CD1c-positive myeloid dendritic cell (primary cell): ENCODE data around the gene SNX9.
"Not testable (repeated sequence)": the region's sequence is repeated elsewhere in the genome, so short reads cannot be mapped to it uniquely, and the experiment has no call there.

Source experiments
- DNase-seq: peaks from one replicate; pipeline ENCODE4 v3.0.0-alpha.2; 2016; ENCODE audit errors: extremely low spot score

SNX9 gene

DNA sequence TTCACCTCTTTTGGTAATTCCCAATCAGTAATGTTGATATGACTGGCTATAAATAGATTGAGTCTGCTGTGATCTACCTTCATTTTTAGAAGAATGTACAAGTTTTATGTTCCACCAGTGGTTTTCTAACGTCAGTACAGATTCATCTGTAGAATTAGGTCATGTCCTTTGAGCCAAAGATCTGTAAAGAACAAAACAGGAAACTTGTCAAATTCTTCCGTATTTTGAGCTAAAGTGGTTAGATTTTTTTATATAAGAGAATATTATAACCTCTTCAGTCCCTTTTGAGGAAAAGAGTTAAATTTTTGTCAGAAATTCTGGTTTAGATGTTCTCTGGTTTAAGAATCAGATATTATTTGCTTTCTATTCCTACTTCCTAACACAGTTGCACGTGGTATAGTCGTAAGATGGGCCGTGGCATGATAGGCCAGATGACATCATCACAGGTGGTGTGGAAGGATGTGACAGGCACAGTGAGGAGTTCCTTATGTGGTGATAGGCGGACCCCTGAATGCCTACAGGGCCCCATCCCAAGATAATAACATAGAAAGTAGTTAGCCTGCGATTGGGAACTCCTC is 62.3 kb downstream of the SNX9 start:
- peak; percentile 49 for DNase-seq

DNA sequence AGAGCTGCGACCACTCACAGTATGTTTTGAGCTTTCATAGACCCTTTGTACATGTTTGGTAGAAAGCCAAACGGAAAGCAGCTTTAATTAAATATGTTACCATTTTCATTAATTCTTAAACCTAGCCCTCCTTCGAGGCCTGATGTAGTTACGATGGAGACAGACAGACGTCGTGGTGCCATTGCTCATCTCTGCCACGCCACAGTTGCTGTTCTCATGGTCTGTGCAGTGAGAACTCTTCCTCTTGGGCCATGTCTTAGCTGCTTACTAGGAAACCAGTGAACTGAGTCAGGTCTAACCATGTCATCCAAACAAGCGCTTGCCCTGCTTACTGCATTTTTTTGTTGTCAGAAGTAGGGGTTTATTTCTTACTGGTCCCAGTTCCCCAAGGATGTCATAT is 62.8 kb downstream of the SNX9 start:
- DNase-seq: no peak

DNA sequence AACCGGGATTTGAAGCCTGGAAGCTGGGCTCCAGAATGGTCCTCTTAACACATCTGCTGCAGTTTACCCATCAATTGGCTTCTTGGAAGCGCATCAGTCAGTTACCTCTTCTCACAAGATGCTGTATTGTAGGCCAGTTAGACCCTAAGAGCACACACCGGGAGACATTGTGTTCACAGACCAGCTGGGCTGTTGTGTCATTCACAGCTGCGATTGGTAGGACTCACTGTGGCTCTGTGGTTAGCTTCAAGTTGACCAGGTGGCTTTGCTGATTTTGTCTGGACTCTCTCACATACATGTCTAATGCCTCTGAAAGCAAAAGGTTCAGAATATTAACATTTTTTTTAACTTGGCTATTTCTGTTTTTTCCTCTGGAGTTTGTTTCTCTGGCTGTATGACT is 64.8 kb downstream of the SNX9 start:
- DNase-seq: no peak

DNA sequence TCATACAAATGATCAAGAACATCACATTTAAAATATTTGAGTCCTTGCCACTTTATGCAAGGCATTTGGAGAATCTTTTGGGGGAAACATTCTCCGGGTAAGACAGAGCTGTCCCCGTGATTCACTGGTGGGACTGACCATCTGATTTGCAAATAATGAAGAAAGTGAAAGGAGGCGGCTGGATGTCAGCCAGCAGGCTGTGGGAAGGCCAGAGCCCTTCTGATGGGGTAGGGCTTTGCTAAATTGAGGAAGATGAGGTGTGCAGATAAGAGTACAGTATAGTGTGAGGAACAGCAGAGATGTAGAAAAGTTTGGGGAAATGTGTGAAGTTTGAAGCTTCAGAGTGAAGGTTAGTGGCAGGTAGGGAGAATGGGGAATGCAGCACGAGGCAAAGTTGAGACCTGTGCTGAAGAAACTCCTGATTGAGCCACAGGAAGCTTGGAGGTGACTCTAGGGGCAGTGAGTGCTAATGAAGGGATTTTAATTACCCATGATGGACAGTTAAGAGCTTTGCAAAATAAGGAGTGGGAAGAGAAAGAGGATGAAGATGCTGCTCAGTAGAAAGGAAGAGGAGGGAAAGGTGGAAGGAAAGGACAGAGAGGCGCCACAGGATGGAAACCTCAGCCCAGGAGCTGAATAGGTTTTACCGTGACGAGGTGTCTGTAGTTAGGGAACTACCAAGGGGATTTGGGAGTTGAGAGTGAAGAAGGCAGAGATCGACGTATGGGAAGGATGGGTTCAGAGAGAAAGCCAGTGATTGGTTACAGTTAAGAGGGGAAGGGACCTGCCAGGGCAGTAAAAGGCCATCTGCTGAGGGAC is 68.7 kb downstream of the SNX9 start:
- DNase-seq: peak; percentile 18

DNA sequence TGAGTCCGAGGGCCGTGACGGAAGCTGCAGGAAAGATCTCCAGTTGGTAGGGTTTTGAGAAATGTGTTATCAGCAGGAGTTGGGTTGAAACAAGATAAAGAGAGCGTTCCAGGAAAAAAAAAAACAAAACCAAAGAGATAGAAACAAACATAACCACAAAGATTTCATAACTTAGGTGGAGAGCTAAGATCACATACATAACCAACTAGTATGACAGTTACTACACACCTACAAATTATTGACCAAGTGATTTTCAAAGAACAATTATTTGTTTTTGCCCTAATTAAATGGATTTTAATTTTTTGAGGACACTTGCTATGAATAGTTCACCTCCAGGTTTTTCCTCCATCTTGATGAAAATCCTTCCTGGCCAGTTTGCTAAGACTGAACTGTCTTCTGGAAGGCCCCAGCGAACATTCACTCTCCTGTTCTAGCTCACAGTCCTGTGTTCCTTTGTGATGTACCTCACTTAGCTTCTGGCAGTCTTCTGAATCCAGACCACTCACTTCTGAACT is 69.4 kb downstream of the SNX9 start:
- DNase-seq: no peak

DNA sequence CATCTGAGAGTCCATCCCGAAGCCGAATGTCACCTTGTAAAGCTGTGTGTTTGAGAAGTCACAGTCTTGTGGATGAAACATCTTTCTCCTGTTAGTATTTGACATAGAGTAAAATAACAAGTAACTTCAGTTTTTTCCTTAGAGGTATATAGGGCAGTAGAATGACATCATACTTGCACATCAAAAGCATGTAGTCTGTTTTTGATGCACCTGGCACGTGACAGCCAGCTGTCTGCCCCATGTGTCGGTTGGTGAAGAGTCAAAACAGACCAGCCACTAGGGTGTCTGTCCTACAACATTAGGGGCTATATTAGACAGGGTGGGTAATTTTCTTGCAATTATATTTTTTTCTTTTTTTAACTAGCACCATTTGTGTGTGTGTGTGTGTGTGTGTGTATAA is 70.2 kb downstream of the SNX9 start:
- no peak for DNase-seq

DNA sequence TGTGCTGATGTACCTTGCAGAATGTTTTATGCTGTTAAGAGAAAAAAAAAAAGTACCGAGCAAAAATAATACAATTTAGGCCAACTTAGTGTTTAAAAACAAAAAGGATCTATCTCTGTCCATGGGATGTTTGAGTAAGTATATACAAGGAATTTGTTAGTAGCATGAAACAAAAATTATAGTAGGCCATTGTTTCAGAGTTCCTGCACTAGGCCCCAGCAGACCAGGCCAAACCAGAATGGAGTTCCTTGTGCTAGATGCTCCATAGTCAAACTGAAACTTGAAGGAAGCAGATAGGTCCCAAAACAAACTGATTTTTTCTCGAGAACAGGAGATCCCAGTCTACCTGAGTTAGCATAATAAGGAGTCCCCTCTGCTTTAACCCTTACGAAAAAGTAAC is 72.5 kb downstream of the SNX9 start:
- no peak for DNase-seq

DNA sequence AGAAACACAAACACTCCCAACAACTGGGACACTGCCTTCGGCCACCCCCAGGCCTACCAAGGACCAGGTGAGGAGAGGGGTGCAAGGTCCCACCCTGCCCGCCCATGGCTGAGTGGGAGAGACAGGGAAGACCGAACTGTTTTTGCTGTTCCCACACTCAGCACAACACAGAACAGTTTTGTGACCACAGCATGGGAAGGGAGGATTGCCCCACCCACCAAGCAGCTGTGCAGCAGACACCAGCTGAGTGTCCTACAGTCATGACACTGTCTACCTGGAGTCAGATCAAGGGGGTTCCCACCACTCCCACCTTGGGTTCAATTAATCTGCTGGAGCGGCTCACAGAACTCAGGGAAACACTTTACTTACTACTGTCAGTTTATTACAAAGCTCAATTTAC is 73.9 kb downstream of the SNX9 start:
- DNase-seq: no peak

DNA sequence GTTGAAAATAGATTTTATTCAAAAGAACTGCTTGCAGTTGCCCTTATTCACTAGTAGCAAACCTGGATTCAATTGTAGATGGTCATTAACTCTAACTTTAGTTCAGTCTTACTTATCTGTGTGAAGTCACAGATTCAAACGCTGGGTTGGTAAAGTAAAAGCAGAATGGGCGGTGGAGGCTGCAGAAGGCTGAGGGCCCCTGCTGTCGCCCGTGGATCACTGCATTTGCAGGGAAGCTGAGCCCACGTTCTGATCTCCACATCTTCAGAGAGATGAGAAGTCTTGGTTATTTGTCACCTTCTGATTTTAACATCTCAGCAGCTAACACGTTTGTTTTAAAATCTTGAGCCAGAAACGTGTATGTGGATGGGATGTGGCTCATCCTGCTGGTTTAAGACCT is 75.1 kb downstream of the SNX9 start:
- no peak for DNase-seq

DNA sequence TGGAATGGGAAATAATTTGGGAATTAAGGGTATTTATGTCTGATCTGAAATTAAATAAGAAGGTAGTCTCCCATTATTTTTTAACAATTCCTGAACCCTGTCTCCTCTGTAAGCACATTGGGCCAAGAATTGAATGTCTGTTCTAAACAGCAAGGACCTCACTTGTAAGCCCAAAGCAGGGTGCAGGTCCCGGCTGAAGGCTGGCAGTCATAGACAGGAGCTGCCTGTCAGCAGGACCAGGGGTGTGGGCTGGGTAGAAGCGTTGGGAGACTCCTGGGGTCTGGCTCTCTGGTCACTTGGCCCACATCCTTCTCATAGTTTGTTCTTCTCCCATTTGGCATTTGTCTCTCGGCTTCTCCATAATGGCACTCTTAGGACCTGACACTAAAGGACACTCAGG is 75.6 kb downstream of the SNX9 start:
- no peak for DNase-seq

DNA sequence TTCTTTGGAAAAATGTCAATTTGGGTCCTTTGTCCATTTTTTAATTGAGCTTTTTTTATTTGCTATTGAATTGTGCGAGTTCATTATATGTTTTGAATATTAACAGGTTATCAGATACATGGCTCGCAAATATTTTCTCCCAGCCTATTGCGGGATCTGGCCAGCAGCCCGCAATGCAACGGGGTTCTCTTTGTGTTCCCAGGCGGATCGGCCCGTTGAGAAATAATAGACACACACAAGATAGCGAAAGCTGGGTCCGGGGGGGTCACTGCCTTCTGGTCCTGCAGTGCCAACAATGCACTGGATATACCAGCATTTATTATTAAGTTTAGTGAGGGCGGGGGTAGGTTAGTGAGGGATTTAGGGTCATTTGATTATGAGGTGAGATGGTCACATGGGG is 77.2 kb downstream of the SNX9 start:
- not testable (repeated sequence) for DNase-seq

DNA sequence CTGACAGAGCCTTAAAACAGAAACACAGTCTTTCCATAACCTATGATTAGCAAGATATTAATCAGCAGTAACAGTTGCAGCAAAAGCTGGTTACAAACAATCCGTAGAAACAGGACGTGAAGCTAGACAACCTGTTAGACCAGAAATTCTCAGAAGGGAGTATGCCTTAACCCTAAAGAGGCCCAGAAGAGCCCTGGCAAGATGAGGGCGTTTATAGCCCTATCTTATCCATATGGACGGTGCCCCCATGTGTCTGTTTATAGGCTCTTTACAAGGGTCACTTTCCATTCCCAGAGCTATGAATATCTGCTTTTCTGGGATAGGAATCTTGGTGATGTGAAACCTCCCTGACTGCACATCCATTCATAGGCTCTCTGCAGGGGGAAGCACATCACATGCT is 77.7 kb downstream of the SNX9 start:
- DNase-seq: not testable (repeated sequence)

DNA sequence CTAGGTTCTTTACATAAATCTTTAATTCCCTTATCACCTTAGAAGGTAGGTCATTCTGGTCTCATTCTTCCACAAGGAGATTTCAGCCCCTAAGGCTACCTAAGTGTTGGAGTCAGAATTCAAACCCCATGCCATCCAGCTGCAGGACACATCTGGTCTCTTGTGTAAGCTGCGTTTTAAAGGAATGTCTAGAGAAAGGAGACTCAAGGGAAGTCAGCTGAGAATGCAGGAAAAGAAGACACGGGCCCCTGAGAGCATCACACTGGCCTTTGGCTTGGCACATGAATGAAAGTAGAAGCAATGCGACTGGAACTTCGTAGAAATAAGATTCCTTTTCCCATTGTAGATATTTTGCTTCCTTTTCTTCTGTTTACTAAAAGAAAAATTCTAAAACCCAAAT is 82.0 kb downstream of the SNX9 start:
- DNase-seq: no peak

DNA sequence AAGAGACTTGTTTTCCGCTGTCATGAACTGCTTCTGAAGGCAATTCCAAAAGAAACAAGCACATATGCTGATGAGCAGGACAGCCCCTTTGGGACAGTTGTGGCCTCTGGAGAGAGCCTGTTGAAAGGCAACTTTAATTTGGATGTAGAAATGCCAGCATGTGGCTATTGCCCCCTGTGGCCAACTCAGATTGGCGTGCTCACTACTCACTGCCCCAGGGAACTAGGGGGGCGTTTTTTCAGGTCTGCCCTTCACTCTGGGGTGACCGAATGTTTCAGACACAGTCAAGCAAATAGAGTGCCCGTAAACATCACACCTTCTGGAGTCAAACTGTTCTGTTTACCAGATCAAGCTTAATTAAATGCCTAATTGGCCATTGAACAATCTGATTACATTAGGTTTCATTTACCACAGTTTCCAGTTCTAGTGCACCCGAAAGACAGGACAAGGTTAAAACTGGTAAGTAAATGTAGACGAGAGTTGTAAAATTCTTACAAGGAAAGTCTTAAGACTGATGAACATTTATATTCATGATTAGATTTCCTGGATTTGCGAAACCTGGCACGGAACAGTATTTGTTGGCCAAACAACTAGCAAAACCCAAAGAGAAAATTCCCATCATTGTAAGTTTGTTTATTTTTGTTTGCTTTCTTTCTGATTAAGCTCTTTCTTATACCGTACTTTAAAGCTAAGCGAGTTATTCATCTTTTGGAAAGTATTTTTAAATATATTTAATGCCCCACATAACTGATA is 82.7 kb downstream of the SNX9 start:
- no peak for DNase-seq

DNA sequence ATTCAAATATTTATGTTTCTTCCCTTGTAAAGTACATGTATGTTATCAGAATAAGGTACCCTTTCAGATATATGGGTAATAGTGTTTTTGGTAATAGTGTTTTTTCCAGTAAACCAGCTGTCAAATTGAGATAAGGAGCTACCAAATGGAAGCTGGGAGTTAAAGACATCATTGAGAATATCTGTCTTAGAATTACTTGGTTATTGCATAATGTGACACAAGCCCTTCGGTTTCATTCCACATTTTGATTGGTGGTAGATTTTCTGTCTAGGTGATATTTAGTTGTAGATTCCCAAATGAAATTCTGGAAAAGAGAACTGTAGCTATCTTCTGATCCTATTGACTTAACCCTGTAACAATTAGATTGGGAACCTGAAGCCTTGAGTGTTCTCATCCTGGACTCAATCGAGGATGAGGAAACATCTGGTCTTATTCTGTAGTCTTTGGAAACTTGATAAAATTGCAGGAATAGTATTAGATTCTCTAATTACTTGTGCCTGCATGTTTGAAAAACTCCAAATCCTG is 83.6 kb downstream of the SNX9 start:
- no peak for DNase-seq

DNA sequence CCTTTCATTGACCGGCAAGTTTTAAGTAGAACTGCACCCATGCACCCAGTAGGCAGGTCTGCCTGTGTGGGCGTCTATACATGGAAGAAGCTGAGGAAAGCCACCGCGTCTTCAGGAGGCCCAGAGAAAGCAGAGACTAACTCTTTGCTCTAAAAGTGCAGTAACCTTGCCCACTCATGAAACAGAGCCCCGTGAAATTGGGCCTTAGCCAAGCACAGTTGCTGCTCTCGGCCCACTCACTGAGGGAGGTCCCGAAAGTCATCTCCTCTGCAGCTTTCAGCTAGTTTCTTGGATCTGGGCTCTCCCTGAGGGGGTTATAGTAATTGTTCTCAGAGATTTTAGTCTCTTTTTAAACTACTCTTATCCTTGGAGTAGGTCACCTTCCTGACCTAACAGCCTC is 84.6 kb downstream of the SNX9 start:
- DNase-seq: no peak

DNA sequence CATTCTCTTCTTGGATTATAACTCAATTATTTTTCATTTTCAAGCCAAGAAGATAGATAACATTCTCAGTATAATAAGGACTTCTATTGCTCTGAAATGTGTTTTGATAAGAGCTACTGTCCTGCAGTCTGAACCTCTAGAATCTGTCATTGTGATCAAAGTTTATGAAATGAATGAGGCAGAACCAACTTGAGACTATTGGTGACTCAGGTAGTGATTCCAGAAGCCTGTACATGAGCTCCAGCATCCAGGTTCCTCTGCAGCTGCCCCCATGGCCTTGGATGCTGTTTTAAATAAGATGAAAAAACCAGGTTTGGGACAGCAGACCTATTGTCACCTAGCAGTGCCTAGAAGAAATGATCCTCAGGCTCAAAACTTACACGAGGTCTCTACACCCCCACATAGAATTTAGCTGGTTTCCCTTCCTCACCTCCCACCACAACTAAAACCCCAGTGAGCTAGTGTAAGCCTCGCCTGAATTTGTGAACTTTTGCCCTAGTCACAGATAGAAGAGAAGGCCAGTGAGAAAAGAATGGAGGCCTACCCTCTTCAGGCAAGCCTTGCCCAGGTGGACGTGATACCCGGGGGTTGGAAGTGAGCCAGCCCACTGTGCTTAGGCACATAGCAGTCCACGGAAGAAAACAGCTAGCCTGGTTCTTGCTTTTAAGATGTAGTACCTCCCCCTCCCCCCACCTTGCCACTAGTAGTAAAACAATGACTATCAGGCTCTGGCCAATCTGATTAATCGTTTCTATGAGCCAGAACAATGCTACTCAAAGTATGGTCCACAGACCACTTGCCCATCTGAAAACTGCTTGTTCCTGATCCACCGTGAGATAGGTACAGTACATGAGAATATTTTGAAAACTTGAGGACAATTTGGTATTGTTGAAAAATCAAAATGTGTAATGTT is 85.6 kb downstream of the SNX9 start:
- DNase-seq: peak; percentile 29

DNA sequence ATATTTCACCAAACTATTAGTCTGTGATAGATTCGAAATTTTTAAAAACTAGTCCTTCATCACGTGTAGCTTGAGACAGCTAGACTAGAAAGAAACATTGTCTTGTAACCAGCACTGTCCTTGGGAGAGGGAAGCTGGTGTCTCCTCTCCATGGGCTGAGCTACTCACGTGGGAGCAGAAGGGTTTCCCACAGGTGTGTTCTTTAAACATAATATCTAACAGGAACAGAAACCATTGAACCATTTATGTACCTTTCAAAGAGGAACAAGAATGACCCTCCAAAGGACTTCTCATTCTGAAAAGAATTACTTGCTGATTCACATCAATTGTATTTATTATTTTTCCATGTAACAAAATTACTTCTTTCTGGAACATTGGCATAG is 86.2 kb downstream of the SNX9 start:
- DNase-seq: peak; percentile 19

DNA sequence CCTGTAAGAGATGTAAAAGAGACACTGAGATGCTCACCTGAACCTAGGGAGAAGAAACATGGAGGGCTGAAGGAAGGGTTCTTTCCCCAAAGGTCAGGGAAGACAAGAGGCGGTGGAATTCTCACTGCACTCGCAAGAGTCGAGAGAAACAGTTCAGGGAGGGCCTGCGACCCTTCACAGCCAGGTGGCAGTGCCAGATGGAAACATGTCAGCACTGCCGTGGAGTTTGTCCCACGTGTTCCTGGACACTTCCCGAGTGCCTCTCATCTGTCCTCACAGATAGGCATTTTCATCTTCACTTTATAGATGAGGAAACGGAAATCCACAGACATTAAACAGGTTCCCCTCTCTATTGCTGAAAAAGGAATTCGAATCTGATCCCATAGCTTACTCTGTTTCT is 88.2 kb downstream of the SNX9 start:
- no peak for DNase-seq

DNA sequence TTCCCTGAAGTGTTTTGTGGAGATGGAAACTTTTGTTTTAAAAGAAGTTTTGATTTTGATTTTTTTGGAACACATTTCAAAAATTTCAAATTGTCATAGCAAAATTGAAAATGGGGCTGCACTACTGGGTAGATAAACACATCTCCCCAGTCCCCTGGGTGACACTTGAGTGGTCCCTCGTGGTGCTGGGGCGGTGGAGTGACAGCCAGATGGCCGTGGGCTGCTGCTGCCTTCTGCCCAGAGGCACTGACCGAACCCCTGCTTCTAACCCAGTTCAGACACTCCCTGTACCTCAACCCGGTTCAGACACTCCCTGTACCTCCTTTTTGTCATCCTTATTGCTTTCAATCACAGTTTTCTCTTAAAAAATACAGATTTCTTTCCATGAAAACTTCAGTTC is 88.7 kb downstream of the SNX9 start:
- DNase-seq: no peak

DNA sequence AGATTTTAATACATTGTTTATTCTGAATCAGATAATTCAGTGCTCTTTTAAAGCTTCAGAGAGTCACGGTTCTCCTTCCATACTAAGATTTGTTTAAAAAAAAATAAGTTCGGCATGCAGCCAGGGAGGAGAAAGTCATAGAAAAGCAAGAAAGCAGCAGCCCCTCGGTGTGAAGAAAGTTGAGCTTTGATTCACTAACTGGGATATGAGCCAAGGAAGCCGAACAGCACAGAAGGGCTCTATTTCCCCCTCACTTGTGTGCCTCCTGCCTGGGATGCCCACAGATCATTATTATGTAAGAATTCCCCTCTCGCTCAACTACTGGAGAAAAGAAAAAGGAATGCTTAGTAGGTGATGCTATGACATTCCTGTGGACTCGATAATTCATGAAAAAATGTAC is 89.3 kb downstream of the SNX9 start:
- DNase-seq: no peak
